Posterior cingulate gyrus (tissue), 11 donors: Measurements from ENCODE around the gene POLR3G.

ENCODE experiments used
- DNase-seq, 10 donors: peaks; one replicate each; pipeline versions ENCODE4 v3.0.0 to v3.0.0-alpha.2; 2020 to 2021; ENCODE audit warnings: mixed read lengths in 3 of 10
- intact Hi-C: fragments of 100-400 bp; cut with DNase I; formaldehyde crosslinking; loops from one replicate; pipeline ENCODE4 v1.15.1; 2023

The POLR3G gene

GRCh38 chr5:90474235-90475107, at the start of gene POLR3G, which contains the start of gene MBLAC2:
Gene POLR3G (plus strand): TSS chr5:90474864. CDS start chr5:90485568, 10,704 bp downstream.
Gene MBLAC2 (minus strand): TSS chr5:90474771. CDS start chr5:90474292, 479 bp downstream.
- peak; percentile 88 to 98 (median 90) for DNase-seq
- intact Hi-C loops = loop anchor here (1.0 to 2.0 kb wide), 2 partner anchors 55 to 64 kb away; partner anchors contain the start of gene LYSMD3

GRCh38 chr5:90434116-90434714, 40.4 kb upstream of the POLR3G start:
- intact Hi-C loops = no loop called here
- DNase-seq = peak in 9 of 10 donors; percentile 39 to 95 (median 71)

GRCh38 chr5:90437663-90438062, 37.0 kb upstream of the POLR3G start:
- DNase-seq = no peak
- intact Hi-C loops = loop anchor here (2.0 kb wide), 1 partner anchor 167 kb away; no protein-coding TSS in a partner anchor

- intact Hi-C loops = loop anchor here (2.0 kb wide), 1 partner anchor 167 kb away; no protein-coding TSS in a partner anchor
These were observed 36.6 kb upstream of the POLR3G start for GRCh38 chr5:90438100-90438499.

GRCh38 chr5:90440644-90441043, 34.0 kb upstream of the POLR3G start:
- intact Hi-C loops = no loop called here
- no peak for DNase-seq

More at GRCh38 chr5:90438100-90438499, 36.6 kb upstream of the POLR3G start:
- DNase-seq = no peak

- intact Hi-C loops = no loop called here
These were observed 27.7 kb upstream of the POLR3G start for GRCh38 chr5:90446961-90447360.

GRCh38 chr5:90461288-90461687, 13.4 kb upstream of the POLR3G start:
- no peak for DNase-seq
- intact Hi-C loops = no loop called here

More at GRCh38 chr5:90446961-90447360, 27.7 kb upstream of the POLR3G start:
- DNase-seq = no peak

- intact Hi-C loops = no loop called here
- DNase-seq = no peak
These were observed 1.8 kb upstream of the POLR3G start for GRCh38 chr5:90472783-90473395.

GRCh38 chr5:90473396-90474234, 1.0 kb upstream of the POLR3G start:
- DNase-seq = peak in 7 of 10 donors; percentile 22 to 92 (median 45)
- intact Hi-C loops = loop anchor here (1.0 to 2.0 kb wide), 2 partner anchors 56 to 63 kb away; partner anchors contain the start of gene LYSMD3

- intact Hi-C loops = loop anchor here (2.0 kb wide), 1 partner anchor 65 kb away; no protein-coding TSS in a partner anchor
- DNase-seq = peak in 1 of 10 donors; percentile 62
These were observed 844 bp downstream of the POLR3G start for GRCh38 chr5:90475436-90475980.

GRCh38 chr5:90476391-90476790, 1.7 kb downstream of the POLR3G start:
- intact Hi-C loops = no loop called here

GRCh38 chr5:90477073-90477472, 2.4 kb downstream of the POLR3G start:
- intact Hi-C loops = no loop called here
- no peak for DNase-seq

More at GRCh38 chr5:90476391-90476790, 1.7 kb downstream of the POLR3G start:
- no peak for DNase-seq

- intact Hi-C loops = no loop called here
These were observed 3.1 kb downstream of the POLR3G start for GRCh38 chr5:90477621-90478215.

GRCh38 chr5:90479611-90480385, 5.1 kb downstream of the POLR3G start:
- intact Hi-C loops = no loop called here

More at GRCh38 chr5:90477621-90478215, 3.1 kb downstream of the POLR3G start:
- DNase-seq = no peak

GRCh38 chr5:90480699-90481098, 6.0 kb downstream of the POLR3G start:
- DNase-seq = no peak

More at GRCh38 chr5:90479611-90480385, 5.1 kb downstream of the POLR3G start:
- DNase-seq = no peak

GRCh38 chr5:90483206-90483605, 8.5 kb downstream of the POLR3G start:
- no peak for DNase-seq
- intact Hi-C loops = no loop called here

More at GRCh38 chr5:90480699-90481098, 6.0 kb downstream of the POLR3G start:
- intact Hi-C loops = no loop called here

- DNase-seq = no peak
- intact Hi-C loops = no loop called here
These were observed 9.9 kb downstream of the POLR3G start for GRCh38 chr5:90484540-90484939.

- intact Hi-C loops = no loop called here
- no peak for DNase-seq
These were observed 14.1 kb downstream of the POLR3G start for GRCh38 chr5:90488791-90489190.
